HG03378 (cell line): ENCODE results near the gene SPEF2.
"Not testable (repeated sequence)": the region's sequence is repeated elsewhere in the genome, so short reads cannot be mapped to it uniquely, and the experiment has no call there.

Experiments
- ATAC-seq: cut with Tn5 transposase; IDR thresholded peaks from one replicate; pipeline ENCODE4 v1.9.1; 2021; ENCODE audit warnings: mild to moderate bottlenecking, moderate library complexity; ENCODE audit not compliant: unreplicated experiment

The SPEF2 gene

DNA sequence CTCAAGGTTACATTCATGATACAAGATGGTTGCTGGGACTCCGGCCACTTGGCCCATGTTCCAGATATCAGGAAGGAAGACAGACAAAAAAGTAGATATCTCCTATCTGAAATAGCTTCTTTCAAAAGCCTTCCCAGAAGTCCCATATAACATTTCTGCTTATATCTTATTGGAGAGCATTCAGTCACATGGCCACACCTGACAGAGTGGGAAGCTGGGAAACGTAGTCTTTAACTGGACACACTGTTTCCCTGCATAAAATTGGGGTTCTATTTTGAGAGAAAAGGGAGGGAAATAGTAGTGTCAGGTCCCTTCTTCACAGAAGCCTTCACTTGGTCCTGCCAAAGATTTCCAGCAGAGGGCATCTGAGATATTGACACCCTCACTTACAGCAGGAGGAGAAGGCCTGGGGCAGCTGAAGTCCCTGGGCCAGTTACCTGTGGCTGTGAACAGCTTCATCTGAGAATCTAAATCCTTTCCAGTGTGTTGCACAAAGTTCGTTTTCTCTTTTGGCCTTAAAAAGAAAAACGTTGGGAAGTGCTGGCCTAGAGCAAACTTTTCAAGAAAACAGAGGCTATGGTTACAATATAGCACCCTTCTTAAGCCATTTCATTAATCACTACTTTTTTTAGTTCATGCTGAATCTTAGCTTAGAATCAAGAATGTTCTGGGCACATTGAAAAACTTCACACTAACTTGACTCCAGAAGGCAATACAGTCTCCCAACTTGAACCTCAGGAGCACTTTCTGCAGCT is 33.5 kb downstream of the SPEF2 start:
- ATAC-seq, result peak; percentile 63

DNA sequence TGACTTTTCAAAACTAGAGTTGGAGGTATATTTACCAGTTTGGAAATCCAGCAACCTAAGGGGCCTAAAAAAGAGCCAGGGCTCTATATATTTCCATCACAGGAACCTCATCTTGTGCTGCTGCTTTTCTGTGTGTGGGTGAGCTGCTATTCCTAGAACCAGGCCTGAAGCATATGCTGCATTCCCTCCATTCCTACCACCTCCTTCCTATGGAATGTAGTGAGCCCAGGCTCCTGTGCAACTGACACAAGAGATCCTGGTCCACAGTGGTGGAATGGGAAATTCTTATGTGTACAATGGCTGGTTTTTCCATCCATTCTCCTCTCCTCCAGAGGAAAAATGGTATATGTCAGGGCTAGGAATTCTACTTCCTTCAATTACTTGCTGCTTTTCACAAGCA is 39.1 kb downstream of the SPEF2 start:
- ATAC-seq, result no peak

DNA sequence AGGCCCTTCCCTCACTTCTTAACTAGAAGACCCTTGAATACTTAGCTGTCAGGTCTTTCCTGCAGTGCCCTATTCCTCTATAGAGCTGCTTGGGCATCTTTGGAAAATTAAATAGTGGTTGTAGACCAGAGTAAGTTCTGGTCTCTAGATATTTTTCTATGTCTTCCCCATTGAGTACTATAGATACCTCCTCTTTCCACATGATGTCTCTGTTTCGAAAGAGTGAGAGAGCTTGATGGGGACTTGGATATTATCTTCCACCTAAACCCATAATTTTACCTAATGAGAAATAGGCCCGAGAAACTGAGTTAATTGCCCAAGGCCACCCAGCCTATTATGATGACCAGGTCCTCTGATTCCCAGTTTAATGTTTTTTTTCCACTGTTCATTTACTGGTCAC is 40.2 kb downstream of the SPEF2 start:
- no peak for ATAC-seq

DNA sequence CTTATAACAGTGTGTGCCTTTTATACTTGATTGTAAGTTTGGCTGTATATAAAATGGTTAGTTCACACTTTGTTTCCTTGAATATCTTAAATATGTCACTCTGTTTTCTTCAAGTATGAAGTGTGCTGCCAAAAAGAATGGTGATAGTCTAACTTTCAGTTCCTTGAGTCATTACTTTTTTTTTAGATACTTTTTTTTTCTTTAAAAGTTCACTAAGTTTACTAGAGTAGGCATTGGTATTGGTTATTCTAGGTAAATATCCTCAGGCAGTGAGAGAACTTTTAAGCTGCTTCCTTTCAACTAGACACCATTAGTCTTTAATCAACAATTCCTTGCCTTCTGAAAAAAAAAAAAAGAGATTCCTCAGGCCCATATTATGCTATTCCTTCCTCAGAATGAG is 41.9 kb downstream of the SPEF2 start:
- ATAC-seq, result no peak

DNA sequence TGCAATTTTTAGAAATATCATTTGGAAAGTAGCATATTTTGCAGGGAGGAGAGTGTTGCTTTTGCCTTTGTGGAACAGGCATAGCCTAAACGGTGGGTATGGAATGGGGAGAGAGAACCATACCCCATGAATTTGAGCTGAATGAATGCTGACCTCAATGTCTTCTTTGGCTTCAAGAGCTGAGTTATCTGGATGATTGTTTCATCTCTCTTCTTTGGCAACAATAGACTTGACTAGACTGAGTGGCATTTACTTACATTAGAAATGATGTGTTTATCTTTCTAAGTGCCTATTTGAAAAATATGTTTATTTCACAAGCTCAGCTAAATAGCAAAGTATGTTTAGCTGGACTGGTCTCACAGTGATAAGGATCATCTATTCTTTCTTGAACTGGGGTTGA is 42.8 kb downstream of the SPEF2 start:
- ATAC-seq, result no peak

DNA sequence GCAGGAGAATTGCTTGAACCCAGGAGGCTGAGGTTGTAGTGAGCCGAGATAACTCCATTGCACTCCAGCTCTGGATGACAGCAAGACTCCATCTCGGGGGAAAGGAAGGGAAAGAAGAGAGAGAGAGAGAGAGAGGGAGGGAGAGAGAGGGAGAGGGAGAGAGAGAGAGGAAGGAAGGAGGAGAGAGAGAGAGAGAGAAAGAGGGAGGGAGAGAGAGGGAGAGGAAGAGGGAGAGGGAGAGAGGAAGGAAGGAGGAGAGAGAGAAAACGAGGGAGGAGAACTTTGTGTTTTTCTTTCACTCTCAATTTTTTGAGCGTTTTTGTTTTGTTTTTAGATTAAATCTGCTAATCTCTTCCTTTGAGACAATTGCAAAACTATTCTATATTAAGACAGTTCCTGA is 46.9 kb downstream of the SPEF2 start:
- ATAC-seq, result no peak

DNA sequence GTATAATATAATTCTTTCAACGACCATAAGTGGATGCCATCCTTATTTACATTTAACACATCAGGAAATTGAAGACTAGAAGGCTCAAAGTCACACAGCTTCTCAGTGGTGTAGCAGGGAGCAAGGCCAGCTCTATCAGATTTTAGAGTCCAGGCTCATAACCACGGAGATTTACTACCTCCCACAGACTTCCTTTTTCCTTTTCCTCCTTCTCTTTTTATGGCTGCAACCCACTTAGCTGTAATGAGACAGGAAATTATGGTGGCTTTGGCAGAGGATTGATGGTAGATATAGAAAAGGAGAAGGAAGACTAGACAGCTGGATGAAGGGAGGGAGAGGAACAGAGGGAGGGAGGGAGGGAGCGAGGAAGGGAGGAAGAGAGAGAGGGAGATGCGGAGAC is 47.4 kb downstream of the SPEF2 start:
- ATAC-seq, result no peak

DNA sequence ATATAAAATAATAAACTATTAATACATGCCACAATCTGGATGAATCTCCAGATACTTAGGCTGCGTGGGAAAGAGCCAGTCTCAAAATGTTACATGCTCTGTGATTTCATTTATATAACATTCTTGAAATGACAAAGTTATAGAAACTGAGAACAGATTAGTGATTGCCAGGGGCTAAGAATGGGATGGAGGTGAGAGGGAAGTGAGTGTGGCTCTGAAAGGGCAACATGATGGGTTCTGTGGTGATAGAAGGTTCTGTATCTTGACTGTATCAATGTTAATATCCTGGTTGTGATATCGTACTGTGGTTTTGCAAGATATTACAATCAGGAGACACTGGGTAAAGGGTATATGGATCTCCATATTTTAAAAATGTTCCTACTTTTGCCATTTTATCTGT is 50.7 kb downstream of the SPEF2 start:
- no peak for ATAC-seq

DNA sequence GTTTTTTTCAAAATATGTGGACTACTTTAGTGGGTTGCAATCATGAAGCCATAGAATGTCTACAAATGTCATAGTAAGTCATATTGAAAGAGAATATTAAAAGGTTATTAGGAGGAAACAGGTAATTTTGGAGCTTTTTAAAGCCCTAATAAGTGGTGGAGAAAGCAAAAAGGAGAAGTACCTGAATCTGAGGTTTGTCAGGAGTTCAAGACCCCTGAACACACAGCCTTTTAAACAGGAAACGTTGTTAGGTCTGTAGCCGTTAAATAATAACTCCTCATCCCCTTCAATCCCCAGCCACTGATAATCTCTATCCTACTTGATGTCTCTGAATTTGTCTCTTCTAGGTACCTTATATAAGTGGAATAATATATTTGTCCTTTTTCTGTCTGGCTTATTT is 51.1 kb downstream of the SPEF2 start:
- ATAC-seq, result no peak

DNA sequence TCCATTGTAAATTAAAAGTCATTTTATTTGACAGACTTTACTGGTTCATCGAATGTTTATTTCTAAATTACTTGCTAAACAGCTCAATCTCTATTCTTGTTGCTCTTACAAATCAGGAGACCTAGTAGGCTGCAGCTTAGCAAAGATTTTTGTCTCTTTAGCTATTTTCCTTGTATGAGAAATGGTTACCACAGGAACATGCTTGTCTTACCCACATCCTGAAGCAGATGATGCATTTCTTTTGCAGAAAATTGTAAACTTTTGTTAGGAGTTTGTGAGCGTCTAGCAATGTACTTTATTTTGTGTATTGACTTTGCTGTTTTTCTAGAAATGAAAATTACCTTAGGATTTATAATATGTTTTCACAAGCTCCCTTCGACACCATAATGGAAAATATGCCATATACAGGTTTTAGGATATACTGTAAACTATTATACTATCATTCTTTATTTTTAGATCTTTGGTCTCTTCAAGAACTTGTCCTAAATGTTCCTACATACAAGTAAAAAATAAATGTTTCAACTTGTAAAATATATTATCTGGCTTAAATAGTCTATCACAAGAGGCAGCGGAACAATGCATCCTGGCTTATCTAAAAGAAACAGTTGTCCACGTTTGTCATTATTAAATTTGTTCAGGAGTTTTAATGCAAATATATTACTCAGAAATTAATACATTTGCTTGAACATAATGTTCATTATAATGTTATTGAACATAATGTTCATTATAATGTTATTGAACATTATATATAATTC is 54.1 kb downstream of the SPEF2 start:
- no peak for ATAC-seq

DNA sequence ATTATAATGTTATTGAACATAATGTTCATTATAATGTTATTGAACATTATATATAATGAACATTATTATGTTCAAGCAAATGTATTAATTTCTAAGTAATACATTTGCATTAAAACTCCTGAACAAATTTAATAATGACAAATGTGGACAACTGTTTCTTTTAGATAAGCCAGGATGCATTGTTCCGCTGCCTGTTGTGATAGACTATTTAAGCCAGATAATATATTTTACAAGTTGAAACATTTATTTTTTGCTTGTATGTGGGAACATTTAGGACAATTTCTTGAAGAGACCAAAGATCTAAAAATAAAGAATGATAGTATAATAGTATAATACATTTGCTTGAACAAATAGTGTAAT is 54.6 kb downstream of the SPEF2 start:
- ATAC-seq, result not testable (repeated sequence)

DNA sequence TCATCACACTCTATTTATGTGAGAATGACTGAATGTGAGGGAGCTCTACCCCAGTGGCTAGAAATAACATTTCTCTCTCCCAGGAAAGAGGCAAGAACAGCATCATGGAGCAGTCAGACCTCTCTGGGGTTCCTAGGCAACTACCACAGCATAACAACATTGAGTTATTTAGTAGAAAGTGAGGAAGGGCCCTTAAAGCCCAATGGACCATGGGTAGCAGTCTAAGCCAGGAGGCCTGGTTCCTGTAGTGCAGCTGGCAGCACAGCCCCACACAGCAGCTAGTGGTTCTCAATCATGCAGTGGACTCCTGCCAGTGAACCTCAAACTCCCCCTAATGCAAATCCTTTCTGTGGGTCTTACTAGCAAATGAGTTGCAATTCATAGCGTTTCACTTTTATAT is 55.3 kb downstream of the SPEF2 start:
- no peak for ATAC-seq

DNA sequence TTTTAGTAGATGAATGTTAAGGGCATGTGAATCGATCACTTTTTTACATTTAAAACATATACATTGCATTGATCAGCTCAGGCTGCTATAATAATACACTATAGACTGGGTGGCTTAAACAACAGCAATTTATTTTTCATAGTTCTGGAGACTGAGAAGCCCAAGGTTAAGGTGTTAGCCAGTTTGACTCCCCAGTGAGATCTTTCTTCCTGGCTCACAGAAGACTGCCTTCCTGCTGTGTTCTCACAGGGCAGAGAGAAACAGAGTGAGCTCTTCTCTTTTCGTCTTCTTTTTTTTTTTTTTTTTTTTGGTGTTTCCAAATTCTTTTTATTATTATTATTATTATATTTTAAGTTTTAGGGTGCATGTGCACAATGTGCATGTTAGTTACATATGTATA is 56.4 kb downstream of the SPEF2 start:
- ATAC-seq, result no peak

DNA sequence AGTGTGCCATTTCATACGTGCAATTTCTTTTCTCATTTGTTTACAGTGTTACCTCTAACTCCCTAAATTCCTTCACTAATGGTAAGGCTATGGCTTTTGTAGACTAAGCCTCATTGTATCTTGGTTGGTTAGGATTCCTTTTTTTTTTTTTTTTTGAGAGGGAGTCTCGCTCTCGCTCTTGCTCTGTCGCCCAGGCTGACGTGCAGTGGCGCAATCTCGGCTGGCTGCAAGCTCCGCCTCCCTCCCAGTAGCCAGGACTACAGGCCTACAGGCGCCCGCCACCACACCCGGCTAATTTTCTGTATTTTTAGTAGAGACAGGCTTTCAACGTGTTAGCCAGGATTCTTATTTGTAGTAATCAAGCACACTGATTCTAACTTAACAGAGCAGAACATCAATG is 57.7 kb downstream of the SPEF2 start:
- no peak for ATAC-seq

DNA sequence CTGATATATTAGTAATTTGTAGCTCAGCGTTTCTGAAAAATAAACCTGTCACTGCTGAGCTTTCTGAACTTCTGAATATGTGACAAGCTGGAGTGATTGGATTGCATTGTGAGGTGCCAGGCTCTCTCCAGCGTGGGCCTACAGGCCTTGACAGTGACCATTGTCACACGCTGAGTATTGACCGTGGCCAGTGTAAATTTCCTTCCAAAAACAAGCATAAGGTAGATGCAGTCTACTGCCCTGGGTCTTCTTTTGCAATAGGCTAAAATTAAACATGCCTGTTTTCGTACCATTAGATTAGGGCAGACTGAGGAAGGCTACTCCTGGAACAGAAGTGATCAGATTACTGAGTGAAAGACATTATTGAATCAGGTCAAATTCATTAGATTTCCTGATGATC is 60.2 kb downstream of the SPEF2 start:
- ATAC-seq, result no peak

DNA sequence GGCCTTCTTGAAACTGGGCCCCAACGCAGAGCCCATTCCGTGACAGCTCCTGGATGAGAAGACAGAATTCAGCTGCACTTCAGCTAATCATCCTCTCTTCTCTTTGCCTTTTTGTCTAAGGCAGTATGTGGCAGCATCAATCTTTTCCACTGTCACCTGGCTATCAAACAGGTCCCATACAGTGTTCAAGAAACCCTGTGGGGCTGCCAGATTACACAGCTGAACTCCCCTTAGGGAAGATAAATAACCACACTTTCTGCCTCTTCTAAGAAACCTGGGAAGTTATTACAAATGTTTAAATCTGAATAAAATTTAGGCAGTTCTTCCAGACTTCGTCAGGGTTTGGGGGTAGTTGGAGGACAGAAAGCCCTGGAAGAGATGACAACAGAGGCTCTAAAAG is 61.0 kb downstream of the SPEF2 start:
- ATAC-seq, result no peak

DNA sequence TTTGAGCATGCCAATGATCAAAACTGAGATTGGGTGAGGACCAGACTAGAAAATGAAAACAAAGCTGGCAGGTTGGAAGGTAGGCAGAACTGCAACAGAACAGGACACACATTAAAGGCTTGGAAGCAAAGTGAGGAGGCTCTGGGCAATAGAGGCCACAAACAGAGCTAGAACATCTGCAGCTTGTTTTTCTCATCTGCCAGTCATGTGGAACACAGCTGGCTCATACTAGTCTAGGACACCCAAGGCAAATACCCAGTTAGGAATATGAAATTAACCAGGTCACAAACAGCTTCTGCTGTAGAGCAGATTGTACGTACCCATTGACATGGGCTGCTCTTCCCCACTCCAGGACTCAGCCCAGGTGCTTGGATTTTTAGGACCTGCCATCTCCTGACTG is 61.7 kb downstream of the SPEF2 start:
- ATAC-seq, result no peak

DNA sequence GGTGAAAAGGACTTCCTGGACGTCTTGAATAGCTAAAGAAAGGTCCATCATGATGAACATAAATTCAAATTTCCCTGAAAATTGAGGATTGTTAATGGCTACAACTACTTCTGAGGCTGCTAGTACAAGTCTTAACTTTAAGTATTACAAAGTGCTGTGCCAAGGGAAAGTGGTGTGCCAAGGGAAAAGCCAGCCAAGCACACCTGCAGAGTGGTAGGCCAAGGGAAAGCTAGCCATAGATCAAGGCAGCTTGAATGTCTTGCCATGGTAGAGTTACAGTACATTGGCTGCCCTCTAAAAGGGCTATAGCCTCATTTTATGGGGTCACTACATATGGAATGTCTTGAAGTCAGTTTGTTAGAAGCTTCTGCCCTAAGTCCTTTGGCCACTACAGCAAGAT is 64.2 kb downstream of the SPEF2 start:
- no peak for ATAC-seq

DNA sequence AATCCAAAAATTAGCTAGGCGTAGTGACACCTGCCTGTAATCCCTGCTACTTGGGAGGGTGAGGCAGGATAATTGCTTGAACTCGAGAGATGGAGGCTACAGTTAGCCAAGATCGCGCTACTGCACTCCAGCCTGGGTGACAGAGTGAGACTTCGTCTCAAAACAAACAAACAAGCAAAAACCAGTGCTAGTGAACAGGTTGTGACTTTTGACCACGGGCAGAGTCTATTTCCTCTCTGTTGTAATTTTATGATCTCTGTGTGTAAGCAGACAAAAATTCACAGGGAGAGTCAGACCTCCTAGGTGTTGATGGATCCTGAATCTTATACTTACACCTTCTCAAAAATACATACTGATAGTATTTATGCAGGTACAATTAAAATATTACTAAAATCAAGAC is 65.8 kb downstream of the SPEF2 start:
- no peak for ATAC-seq

DNA sequence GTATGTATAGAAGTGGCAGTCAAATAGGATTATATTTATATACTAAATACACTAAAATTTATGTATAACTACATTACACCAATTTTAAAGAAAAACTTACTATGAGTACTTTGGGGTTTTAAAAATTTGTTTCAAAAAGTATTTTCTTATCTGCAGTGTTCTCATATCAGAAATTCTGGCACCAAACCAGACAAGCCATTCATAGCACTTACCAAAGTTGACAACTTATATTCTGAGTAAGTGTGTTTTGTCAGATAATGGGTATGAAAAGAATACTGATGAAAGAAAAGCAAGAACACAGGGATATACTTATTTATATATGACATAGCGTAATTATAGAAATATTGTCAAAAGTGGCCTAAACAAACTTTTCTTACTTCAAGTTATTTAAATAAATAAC is 67.5 kb downstream of the SPEF2 start:
- no peak for ATAC-seq

DNA sequence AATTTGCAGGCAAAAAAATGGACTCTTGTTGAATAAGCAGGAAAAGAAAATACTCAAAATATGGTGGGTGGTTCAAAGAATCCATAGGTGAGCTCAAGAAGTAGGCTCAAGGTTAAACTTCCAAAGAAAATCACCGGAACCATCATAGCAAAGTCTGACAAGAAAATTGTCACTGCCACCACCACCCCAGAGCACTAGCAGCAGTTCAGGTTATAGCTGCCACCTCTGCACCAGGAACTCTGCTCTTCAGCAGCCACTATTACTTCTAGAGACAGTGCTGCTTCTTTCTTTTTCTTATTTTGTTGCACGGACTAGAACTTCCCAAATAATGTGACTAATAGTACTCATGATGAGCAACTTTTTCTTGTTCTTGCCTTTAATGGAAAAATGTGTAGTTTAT is 70.3 kb downstream of the SPEF2 start:
- no peak for ATAC-seq

DNA sequence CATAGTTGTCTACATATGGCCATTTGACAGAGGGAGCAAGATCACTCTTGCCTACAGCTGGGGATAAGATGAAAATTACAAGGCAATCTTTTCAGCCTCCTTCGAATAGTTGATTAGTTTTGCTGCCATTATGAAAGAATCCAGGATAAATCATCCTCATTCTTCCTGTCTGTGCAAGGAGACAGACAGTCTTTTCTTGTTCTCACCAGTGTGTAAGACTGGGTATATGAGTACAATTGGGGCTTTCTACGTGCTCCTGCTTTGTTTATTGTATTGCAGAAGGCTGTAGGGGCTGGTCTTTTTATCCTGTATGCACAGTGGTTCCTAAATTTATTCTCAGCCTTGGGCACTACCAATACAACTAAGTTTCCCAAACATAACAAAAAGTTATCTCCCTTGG is 76.8 kb downstream of the SPEF2 start:
- no peak for ATAC-seq
